HG02981 (cell line): ENCODE measurements around the gene BABAM2.

Experiments
- ATAC-seq: cut with Tn5 transposase; IDR thresholded peaks from one replicate; pipeline ENCODE4 v1.9.1; 2021; ENCODE audit warnings: mild to moderate bottlenecking, moderate library complexity; ENCODE audit not compliant: unreplicated experiment

Gene BABAM2

DNA sequence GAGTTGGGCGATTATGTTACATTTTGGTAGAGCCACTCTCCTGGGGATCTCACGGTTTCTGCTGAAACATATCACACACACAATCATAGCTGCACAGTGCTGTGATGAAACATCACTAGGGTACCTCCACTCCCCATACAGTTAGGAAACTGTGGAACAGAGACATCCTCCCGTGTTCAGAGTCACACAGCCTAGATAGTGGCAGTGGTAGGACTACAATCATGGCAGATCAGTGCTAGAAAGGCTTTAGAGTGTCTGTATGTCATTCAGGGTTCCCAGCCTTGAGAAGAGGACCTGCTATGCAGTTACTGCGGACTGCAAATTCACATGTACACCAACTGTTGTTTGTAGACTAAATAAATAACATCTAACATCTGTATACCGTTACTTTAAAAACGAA, 291.8 kb downstream of the BABAM2 start:
- no peak for ATAC-seq

DNA sequence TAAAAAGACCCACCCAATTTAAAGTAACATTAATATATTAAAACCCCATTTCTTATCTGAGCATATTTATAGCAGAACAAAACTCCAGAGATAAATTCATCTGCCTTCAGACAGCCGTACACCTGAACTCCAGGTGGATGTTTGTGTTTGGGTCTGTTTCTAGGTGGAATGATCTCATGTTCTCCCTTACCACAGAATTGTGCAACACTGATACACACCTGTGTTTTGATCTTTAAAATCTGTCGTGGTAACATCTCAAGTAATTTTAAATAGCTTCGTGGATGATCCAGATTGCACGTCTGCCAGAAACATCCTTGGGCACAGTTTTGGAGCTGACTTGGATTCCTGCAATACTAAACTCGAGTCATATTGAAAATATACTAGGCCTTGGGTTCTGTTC, 294.6 kb downstream of the BABAM2 start:
- ATAC-seq, result no peak

DNA sequence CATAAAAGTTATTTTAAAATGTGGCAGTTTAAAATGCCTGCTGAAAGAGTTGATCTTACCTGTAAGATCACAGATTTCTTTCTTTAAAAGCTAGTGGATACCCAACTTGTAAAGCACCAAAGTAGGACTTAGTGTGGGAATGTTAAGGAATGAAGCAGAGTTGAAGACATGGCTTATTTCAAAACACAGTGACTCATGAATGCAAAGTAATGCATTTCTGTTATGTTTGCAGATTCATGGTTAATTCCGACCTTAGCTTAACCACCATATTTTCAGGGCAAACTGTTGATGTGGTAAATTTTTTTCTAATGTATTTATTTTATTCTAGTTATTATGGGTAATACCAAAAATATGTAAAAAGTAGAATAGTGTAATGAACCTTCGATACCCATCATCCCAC, 295.4 kb downstream of the BABAM2 start:
- ATAC-seq, result no peak

DNA sequence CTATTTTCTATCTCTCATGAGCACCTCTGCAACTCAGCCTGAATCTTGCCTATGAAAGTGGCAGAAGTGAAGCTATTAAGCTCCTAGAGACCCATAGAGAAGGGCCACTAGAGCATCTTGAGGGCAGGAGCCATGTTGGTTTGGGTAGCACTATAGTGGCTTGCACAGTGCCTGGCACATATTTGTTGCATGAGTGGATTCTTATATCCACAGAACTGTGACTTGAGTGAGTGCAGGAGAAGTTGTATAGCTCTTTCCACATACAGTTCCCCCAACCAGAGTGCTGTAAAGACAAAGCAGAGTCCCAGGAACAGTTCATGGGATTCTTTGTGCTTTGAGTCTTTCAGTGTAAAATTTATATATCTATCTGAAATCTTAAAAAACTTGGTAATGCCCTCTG, 296.7 kb downstream of the BABAM2 start:
- no peak for ATAC-seq

DNA sequence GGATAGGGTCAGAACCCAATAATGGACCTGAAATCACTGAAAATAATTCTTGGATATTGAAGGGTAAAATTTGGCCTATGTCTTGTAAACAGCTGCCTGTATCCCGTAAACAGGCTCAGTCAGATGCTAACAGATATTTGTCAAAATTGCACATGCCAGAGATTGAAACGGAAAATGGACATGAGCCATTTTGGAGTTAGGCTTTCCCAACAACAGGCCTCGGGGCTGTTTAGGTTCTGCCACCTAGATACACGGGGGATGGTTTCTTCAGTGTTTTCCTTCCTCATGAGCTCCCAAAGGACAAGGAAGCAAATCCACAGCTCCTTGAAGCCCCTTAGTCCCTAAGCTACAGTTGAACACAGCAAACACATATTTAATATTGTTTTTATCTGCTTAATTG, 297.9 kb downstream of the BABAM2 start:
- no peak for ATAC-seq

DNA sequence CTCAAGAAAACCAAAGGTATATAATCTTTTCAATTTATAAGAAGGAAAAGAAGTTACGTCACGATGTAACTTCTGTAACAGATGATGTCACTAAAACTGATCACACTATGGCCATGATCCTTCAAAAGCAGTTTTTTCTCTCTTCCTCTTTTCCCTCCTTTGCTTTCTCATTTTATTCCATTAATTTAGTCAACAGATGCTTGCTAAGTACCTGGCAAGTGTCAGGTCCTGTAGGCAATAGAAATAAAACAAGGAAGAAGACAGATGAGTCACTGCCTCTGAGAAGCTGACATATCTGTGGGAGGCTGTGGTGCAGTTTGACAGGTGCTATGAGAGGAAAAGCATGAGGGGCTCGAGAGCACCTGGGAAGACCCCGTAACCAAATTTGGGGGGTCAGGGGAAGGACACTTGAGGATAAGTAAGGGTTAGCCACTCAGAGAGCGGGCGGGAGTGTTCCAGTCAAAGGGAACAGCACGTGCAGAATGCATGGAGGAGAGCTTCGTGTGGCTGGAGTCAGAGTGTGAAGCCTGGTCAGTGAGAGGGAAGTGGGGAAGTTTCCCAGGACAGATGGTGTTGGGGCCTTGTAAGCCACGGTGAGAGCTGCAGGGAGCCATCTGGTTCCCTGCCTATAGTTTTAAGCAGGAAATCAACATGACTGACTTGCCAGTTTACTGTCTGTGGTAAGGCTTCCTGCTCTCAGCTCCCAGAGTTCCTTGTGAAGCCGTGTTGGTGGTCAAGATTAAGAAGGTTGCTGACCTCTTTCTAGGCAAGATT, 303.3 kb downstream of the BABAM2 start:
- ATAC-seq, result no peak

DNA sequence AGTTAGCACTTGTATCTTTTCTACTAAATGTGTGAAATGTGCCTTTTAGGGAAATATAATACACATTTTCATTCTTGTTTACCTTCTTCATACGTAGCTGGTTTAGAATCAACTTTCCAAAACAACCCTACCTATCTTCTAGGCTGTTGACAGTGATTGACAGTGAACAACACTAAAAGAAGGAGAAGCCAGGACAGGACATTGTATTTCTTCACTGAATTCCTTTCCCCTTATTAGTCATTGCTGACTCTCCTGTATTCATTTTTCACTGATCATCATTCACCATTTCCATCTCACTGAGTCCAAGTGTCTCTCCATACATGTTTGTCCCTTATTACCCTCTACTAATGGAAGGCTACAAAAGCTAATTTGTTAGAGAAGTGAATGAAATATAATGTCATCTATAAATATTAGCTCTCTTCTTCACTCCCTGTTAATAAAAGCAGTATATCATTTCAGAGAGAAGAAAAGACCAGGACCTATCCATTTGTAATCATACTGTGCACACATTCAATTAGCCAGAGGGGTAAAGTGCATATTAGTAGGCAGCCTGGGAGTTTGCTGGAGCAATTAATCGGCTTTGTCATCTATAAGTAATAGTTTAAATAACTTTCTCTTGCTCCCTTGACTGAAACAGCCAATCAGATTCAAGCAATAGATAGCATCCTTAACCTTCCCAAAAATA, 309.6 kb downstream of the BABAM2 start:
- no peak for ATAC-seq

DNA sequence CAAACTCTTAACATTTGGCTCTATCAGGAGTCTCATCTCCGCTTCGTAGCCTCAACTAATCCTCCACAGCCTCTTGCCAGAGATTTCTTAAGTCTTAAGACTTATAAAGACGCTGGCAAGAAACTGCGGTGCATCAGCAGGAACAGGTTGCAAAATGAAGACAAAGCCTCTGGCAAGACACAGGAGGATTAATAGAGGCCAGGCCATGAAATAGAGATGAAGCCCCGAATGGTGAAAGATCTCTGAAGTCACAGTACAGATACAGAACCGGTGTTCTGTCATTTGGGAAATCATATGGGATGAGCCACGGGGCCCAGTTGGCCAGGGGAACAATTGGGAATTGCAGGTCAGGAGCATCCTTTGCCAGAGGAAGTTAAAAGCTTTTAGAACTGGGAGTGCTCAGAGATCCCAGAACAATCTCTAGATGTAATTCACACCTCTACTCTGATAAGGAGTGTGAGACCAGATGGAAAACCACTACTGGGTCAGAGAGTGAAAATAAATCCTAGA, 311.2 kb downstream of the BABAM2 start:
- ATAC-seq, result no peak

DNA sequence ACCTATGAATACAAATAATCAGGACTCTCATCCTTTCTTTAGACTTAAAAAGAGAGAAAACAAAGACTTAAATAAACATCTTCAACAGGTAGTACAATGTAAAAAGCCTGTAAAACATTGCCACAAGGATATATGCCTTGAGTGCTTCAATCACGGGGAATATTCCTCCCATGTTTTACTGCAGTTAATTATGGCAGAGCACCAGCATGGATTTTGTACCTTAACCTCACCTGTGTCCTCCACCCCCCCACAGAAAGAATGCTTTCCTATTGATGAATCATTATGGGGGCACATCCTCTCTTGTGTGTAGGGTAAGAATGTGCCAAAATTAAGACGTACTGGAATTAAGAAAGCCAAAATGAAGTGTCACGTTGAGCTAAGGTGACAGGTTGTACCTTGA, 312.2 kb downstream of the BABAM2 start:
- ATAC-seq, result no peak

DNA sequence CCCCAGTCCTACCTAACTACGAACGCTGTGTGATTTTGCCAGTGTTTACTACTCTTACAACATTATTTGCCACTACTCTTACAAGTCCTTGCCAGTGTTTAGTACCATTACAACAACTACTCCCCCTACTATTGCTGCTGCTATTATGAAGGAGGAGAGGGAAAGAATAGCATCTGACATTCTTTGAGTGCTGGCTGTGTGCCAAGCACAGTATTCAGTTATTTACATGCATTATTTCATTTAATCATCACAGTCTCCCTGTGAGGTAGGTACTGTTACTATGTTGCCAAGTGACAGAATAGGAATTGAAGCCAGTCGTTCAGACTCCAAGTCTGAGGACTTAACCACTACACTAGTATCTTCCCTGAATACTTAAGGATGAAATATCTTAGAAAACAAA, 316.2 kb downstream of the BABAM2 start:
- no peak for ATAC-seq

DNA sequence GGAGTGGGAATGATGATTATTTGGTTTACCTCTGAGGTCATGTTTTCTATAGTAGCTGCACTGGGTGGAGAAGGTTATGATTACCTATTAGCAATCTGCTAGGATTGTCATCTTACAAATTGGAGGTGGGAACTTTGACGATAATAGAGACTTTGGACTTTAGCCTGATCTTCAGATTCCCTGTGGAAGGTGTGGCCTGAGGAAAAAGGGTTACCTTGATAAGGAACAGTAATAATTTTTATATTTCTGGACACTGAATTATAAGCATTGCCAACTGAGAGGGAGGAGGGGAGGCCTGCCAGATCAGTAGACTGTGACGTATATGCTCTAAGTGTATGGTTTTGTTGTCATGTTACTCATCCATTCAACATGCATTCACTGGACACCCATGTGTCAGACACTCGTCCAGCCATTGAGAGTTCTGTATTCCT, 318.7 kb downstream of the BABAM2 start:
- ATAC-seq, result no peak

DNA sequence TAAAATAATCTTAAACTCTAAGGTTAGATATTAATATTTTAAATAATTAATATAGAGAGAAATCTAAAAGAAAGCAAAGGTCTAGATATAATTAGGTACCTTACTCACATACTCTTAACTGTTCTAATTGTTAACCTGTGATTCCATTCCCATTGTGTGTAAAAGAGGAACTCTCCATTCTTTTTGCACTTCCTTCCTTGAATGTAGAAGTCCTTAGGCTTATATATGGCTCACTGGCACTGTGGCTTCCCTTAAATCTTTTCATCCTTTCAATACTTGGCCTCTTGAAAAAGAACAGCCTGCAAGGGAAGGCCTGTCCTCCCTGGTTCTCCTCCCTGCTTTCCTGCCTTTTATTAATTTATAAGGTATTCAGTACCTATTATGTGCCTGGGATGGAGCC, 319.3 kb downstream of the BABAM2 start:
- ATAC-seq, result no peak

DNA sequence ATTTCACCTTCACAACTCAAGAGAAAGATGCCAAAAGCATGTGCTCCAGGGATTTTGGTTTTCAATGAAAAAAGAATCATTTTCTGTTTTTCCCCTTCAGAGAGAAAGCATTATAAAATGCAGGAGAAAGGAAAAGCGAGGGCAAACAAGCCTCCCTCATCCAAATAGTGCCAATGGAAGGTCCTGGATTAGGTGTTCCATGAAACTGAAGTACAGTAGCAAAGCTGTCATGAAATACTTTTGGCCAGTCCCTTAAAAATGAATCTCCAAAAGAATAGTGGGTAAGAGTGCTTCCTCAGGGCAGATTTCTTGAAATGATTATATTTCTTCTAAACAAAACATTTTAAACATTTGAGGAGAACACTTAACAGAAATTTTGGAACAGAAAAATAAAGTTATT, 320.0 kb downstream of the BABAM2 start:
- ATAC-seq, result no peak

DNA sequence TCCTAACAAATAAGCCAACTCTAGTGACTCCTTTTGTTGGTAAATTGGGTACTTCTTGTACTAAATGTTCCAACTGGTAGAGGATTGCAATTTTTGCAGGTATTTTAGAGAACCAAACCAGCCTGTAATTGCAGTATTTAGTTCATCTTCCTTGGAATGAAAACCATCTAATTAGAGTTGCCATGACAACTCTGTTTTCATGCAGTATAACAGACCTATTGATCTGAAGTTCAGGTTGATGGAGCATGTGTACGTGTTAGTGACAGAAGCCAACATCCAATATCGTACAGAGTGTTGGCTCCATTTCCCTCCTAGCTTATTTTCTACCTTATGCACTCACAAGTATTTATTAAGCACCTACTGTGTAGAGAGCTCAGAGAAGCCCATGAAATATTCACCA, 325.8 kb downstream of the BABAM2 start:
- ATAC-seq, result no peak

DNA sequence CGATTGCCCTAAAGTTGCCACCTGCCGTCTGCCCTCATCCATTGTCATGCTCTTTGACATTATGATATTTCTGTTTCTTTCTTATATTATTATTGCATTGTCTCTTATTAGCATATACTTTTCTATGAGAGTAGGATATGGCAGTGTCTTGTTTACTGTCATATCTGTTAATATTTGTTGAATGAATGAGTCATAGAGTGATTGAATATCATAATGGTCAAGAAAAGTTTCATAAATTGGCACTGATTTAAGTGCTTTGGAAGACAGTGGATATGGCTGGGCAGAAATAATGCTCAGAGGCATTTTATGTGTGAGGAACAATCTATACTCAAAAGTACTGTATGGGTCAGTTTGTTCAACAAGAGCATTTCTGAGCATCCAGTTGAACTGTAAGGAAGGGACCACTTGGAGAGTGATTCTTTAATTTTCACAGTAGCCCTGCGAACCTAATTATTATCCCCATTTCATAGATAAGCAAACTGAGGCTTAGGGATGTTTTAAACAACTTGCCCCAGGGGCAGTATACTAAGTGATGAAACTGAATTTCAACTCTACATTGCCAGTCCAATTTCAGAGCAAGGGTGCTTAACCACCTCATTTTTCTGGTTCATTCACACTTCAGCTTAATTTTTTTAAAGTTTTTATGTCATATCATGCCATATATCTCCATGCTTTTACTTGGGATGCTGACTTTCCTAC, 326.7 kb downstream of the BABAM2 start:
- no peak for ATAC-seq

DNA sequence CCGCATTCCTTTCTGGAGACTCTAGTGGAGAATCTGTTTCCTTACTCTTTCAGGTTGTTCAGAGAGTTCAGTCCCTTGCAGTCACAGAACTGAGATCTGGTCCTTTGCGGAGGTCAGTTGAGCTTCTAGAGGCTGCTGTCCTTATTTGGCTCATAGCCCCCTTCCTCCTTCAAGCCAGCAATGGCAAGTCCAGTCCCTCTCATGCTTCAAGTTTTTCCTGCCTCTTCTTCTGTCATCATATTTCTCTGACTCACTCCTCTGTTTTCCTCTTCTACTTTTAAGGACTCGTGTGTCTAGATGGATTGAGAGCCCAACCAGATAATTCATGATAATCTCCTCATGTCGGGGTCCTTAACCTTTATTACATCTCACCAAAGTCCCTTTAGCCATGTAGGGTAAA, 328.6 kb downstream of the BABAM2 start:
- ATAC-seq, result no peak

DNA sequence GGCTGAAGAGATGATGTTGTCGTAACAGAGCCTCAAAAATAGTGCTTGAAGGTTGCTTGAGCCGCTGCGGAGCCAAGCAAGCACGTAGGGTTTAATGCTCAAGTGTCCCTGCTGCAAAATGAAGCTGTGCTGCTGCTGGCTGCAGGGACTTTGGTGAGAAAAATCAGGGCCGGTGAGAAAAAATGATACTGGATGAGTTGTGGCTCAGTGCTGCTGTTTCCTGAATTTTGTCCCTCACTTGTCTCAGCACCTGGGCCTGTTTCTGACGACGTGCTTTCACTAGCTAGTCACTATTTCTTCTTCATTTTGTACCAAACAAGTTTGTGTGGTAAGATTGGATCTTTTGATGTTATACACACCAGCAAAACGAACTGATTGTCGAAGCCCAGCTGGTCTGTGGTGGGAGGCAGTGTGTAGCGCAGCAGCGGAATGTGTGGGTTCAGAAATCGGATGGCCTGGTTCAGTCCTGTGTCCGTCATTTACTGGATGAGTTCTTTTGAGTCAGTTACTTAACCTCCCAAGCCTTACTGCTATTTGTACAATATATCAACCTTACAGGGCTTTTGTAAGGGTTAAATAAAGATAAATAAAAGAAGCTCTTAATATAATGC, 329.3 kb downstream of the BABAM2 start:
- ATAC-seq, result no peak

DNA sequence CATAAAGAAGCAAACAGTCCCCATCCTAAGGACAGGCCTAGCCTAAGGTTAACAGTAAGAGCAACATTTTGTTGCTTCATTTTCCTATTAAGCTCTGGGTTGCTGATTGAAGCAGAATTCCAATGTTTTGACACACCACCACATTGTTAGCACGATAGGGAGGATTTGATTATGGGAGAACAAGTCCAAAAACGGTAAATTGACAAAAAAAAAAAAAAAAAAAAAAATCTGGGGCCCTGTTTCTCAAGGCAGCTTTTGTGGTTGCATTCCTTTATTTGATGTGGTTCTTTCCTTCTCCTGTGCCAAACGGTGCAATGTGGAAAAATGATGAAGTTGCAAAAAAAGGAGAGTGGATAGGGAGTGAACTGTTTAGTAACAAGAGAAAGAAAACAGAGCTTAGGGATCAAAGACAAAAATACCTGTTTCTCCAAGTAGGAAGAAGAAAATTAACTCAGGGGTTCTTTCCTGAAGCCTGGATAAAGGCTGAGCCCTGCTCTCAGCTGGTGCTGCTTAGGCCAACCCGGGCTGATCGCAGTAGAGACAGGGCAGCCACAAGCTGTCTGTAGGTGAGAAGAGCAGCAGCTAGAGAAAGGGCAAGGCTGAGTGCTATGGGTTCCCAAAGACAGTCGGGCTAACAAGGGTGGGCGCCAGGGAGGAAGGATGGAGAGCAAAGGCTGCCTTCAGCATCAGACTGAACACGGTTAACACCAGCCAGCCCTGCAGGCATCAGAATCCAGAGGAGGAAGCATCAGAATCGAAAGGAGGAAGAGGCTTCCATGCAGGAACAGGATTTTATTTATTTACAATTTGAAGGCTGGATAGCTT, 334.3 kb downstream of the BABAM2 start:
- ATAC-seq, result no peak

DNA sequence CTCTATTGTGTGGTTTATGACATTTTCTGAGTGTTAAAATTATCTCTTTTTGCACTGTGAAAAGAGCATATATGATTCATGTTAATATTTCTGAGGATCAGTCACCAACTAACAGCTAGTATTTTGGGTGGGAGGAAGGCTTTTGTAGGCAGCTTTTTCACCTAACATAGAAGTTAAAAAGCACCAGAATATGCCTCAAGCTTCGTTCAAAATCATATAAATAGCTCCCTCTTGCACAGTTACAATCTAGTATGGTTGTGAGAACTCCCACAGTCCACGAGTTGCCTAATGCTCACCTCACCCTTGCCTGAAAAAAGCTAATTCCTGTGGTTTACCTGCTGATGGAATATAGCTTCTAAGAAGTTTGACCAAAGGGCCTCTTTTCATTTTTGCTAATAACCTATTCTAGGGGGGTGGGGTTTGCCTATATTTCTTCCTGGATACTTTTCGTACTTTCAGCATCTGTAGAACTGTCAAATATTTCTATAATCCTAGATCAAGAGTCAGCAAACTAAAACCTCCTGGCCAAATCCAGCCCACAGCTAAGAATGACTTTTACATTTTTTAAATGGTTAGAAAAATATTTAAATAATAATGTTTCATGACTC, 335.0 kb downstream of the BABAM2 start:
- ATAC-seq, result no peak

DNA sequence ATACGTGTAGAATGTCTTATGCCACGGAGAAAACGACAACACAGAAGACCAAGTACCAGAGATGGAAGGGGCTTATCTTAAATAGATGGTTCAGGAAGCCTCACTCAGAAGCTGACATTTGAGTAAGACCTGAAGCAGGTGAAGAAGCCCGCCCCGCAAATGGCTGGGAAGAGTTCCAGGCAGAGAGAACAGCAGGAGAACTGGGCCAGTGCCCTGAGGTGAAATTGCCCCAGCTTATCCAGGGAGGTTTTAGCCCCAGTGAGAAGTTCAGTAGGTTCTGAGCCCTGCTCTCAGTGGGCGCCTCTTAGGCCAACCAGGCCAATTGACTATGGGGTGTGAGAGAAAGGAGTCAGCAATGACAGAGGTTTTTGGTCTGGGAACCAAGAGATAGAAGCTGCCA, 336.0 kb downstream of the BABAM2 start:
- no peak for ATAC-seq
